BLaER1 treated with 17β-estradiol and CSF1 and Interleukin-3, amounts not matched to agents 10 nM and 100 nM (cell line): ENCODE results near the gene DDX39B.

ENCODE experiments used
- H3K27ac ChIP-seq, 11 experiments: shearing (Covaris generic); formaldehyde crosslinking; 2 replicates each; pipeline ENCODE4 v1.8.1; 2022
- H3K27me3 ChIP-seq, 11 experiments: shearing (Covaris generic); formaldehyde crosslinking; 2 replicates each; pipeline ENCODE4 v1.8.1; 2022
- H3K36me3 ChIP-seq, 11 experiments: shearing (Covaris generic); formaldehyde crosslinking; 2 replicates each; pipeline ENCODE4 v1.8.1; 2022
- H3K4me1 ChIP-seq, 10 experiments: shearing (Covaris generic); formaldehyde crosslinking; 2 replicates each; pipeline ENCODE4 v1.8.1; 2022
- H3K4me2 ChIP-seq, 11 experiments: shearing (Covaris generic); formaldehyde crosslinking; 2 replicates each; pipeline ENCODE4 v1.8.1; 2022
- H3K4me3 ChIP-seq, 10 experiments: shearing (Covaris generic); formaldehyde crosslinking; 2 replicates each; pipeline ENCODE4 v1.8.1; 2022
- H3K9ac ChIP-seq, 11 experiments: shearing (Covaris generic); formaldehyde crosslinking; 2 replicates each; pipeline ENCODE4 v1.8.1; 2022
- H3K9me3 ChIP-seq, 11 experiments: shearing (Covaris generic); formaldehyde crosslinking; replicated peaks in 1 of 11; 2 replicates each; pipeline ENCODE4 v1.8.1; 2022
- H4K20me1 ChIP-seq, 11 experiments: shearing (Covaris generic); formaldehyde crosslinking; 2 replicates each; pipeline ENCODE4 v1.8.1; 2022
- Cebpa-rat ChIP-seq, 11 experiments: shearing (Covaris generic); IDR thresholded peaks; 2 replicates each; pipeline ENCODE4 v1.8.1; 2022

Gene DDX39B

DNA sequence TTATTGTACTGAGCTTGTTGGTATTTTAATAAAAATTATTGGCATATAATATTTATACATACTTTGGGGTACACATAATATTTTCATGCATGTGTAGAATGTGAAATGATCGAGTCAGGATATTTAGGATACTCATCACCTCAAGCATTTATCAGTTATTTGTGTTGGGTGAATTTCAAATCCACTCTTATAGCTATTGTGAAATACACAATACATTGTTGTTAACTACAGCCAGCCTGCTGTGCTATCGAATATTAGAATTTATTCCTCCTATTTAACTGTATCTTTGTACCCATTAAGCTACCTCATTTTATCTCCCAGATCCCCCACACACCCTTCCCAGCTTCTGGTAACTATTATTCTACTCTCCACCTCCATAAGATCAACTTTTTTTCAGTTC lies 58.4 kb downstream of the DDX39B start:
- no peaks in the 10 kb centered on the region; a peak in 1 of 22 replicates for H4K20me1 ChIP-seq
- H3K4me3 ChIP-seq, result no peak overlapping the region
- peaks cover 0 to 16% (median 0%) of the 10 kb centered on the region in 11 experiments; a peak in 5 of 22 replicates for H3K36me3 ChIP-seq
- H3K9ac ChIP-seq, result no peak overlapping the region
- no peaks in the 10 kb centered on the region for H3K27me3 ChIP-seq
- no peak overlapping the region for H3K27ac ChIP-seq
- TF ChIP-seq Cebpa-rat (IDR thresholded peaks at IDR 0.05), result no peak
- no peak overlapping the region for H3K4me2 ChIP-seq
- peaks cover 0 to 8% (median 0%) of the 10 kb centered on the region in 11 experiments; a peak in 2 of 22 replicates for H3K9me3 ChIP-seq
- H3K4me1 ChIP-seq, result peaks cover 0 to 8% (median 0%) of the 10 kb centered on the region in 10 experiments; a peak in 4 of 20 replicates

DNA sequence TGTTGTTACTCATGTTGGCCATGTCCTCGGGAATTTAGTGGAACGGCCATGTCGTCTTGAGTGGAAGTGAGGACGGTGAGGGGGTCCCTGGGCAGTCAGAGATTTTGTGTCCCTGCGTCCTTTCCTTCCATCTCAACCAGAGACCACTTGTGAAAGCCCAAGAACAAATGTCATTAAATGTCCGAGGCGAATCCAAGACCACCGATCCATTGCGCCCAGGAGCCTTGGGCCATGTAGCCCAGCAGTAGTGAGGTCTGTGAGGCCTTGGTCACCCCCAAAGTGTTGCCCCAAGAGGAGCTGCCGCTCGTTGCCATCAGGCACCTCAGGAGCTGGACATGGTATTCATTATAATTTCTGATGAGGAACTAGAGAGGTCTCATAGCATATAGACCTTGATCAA lies 61.2 kb downstream of the DDX39B start:
- no peaks in the 10 kb centered on the region for H3K4me1 ChIP-seq
- H3K4me3 ChIP-seq, result no peak overlapping the region
- no peak overlapping the region for H3K9ac ChIP-seq
- no peak for TF ChIP-seq Cebpa-rat (IDR thresholded peaks at IDR 0.05)
- H3K9me3 ChIP-seq, result no peaks in the 10 kb centered on the region
- H4K20me1 ChIP-seq, result peaks cover 0 to 8% (median 0%) of the 10 kb centered on the region in 11 experiments; a peak in 3 of 22 replicates
- H3K36me3 ChIP-seq, result peaks cover 0 to 6% (median 0%) of the 10 kb centered on the region in 11 experiments; a peak in 2 of 22 replicates
- H3K27ac ChIP-seq, result no peak overlapping the region
- H3K4me2 ChIP-seq, result no peak overlapping the region
- no peaks in the 10 kb centered on the region for H3K27me3 ChIP-seq
